OCI-LY7 (cell line): ENCODE measurements around the gene CCDC83. TPM values are rescaled to one million over a fixed set of nuclear protein-coding genes. Genes with fewer than 3 reads are reported as not detected.
"Not testable (repeated sequence)": the region's sequence is repeated elsewhere in the genome, so short reads cannot be mapped to it uniquely, and the experiment has no call there.

Source experiments
- BruUV-seq: library from RNA; stranded (reverse); fragments of 400-500 nt; replicated peaks from 2 replicates; lab custom pipeline; 2021; lab: Mats Ljungman, UMichigan
- CTCF ChIA-PET: fragments of 300-600 bp; sonication (Branson Sonifier 250); formaldehyde crosslinking; loops from one replicate; lab custom pipeline; 2022; ENCODE audit warnings: antibody characterized with exemption; ENCODE audit not compliant: unreplicated experiment; lab: Charles Lee
- POLR2A ChIA-PET: fragments of 300-600 bp; sonication (Branson Sonifier 250); formaldehyde crosslinking; loops from one replicate; lab custom pipeline; 2022; ENCODE audit warnings: antibody characterized with exemption; lab: Charles Lee
- DNase-seq: peaks from one replicate; pipeline ENCODE4 v3.0.0-alpha.2; 2015; ENCODE audit warnings: low spot score
- H2AFZ ChIP-seq: fragments of 200-600 bp; sonication (generic), shearing (Covaris generic); 2 replicates; pipeline ENCODE4 v1.6.1; 2014; ENCODE audit warnings: mild to moderate bottlenecking, antibody characterized with exemption, low read length, moderate library complexity
- H3K27ac ChIP-seq: fragments of 200-600 bp; sonication (generic); 2 replicates; pipeline ENCODE4 v1.5.1; 2014; ENCODE audit warnings: mixed run types, low read depth, mild to moderate bottlenecking, moderate library complexity, low read length, inconsistent platforms; ENCODE audit not compliant: poor library complexity, severe bottlenecking
- H3K36me3 ChIP-seq: fragments of 200-600 bp; sonication (generic); 2 replicates; pipeline ENCODE4 v1.6.1; 2014; ENCODE audit warnings: mild to moderate bottlenecking, antibody characterized with exemption, low read length, moderate library complexity, mixed read lengths; ENCODE audit not compliant: insufficient read depth
- H3K4me1 ChIP-seq: fragments of 200-600 bp; sonication (generic); 2 replicates; pipeline ENCODE4 v1.5.1; 2014; ENCODE audit warnings: mild to moderate bottlenecking, low read length; ENCODE audit not compliant: insufficient read depth, poor library complexity, severe bottlenecking
- H3K4me2 ChIP-seq: fragments of 200-600 bp; sonication (generic); 2 replicates; pipeline ENCODE4 v1.6.1; 2014; ENCODE audit warnings: mild to moderate bottlenecking, low read length
- H3K4me3 ChIP-seq: fragments of 200-600 bp; sonication (generic); 2 replicates; pipeline ENCODE4 v1.5.1; 2014; ENCODE audit warnings: mild to moderate bottlenecking, low read depth, low read length; ENCODE audit not compliant: poor library complexity, severe bottlenecking
- H3K79me2 ChIP-seq: fragments of 200-600 bp; sonication (generic); 2 replicates; pipeline ENCODE4 v1.6.1; 2016; ENCODE audit warnings: low read depth, mild to moderate bottlenecking, low read length, moderate library complexity, mixed read lengths; ENCODE audit not compliant: insufficient read depth
- H3K9me2 ChIP-seq: fragments of 200-600 bp; sonication (generic); 2 replicates; pipeline ENCODE4 v1.6.1; 2016; ENCODE audit warnings: mild to moderate bottlenecking, low read length, mixed read lengths; ENCODE audit not compliant: insufficient read depth
- H3K9me3 ChIP-seq: fragments of 200-600 bp; sonication (generic); 2 replicates; pipeline ENCODE4 v1.6.1; 2014; ENCODE audit warnings: mild to moderate bottlenecking, mixed run types, low read length, mixed read lengths
- H4K20me1 ChIP-seq: fragments of 200-600 bp; sonication (generic); 2 replicates; pipeline ENCODE4 v1.6.1; 2014; ENCODE audit warnings: mild to moderate bottlenecking, antibody characterized with exemption, low read length, moderate library complexity, mixed read lengths; ENCODE audit not compliant: insufficient read depth
- EZH2phosphoT487 ChIP-seq: fragments of 200-600 bp; sonication (generic); IDR thresholded peaks from 2 replicates; pipeline ENCODE4 v1.6.1; 2018; ENCODE audit warnings: low read depth, borderline replicate concordance, mild to moderate bottlenecking, mixed run types, antibody characterized with exemption, low read length, moderate library complexity, mixed read lengths
- intact Hi-C: fragments of 100-400 bp; cut with micrococcal nuclease; formaldehyde crosslinking; loops from one replicate; pipeline ENCODE4 v1.10.0; 2022; ENCODE audit not compliant: unreplicated experiment
- total RNA-seq, 2 experiments: library from RNA; depleted of rRNA in 1 of 2; stranded (reverse); fragments of >200 nt in 1 of 2; shearing (Covaris generic) in 1 of 2; gene quantifications; 2 replicates each; pipeline ENCODE4 v1.2.3, GENCODE V29; 2014 to 2022
- TF ChIP-seq, protein P1 (sequence below): fragments of 200-600 bp; sonication (generic); conservative IDR thresholded peaks from 2 replicates; pipeline ENCODE4 v1.5.1; 2014; ENCODE audit warnings: mild to moderate bottlenecking, antibody characterized with exemption, low read length, moderate library complexity, mixed read lengths

CCDC83 gene
- total RNA-seq, 2 experiments from 2014 or later: not detected

GRCh38 chr11:85847436-85847835 lies 7.7 kb upstream of the CCDC83 start:
- Histone ChIP-seq H3K9me2 (no peaks in the 10 kb centered on the region; the same call in 1 of the 2 replicates), H2AFZ (no peak overlapping the region), H4K20me1 (no peaks in the 10 kb centered on the region), H3K27ac (no peak overlapping the region), H3K4me2 (no peak overlapping the region), H3K36me3 (no peaks in the 10 kb centered on the region), H3K9me3 (no peaks in the 10 kb centered on the region), H3K4me3 (no peak overlapping the region), H3K4me1 (no peaks in the 10 kb centered on the region), H3K79me2 (no peaks in the 10 kb centered on the region)
- DNase-seq: no peak
- TF ChIP-seq, protein P1, sequence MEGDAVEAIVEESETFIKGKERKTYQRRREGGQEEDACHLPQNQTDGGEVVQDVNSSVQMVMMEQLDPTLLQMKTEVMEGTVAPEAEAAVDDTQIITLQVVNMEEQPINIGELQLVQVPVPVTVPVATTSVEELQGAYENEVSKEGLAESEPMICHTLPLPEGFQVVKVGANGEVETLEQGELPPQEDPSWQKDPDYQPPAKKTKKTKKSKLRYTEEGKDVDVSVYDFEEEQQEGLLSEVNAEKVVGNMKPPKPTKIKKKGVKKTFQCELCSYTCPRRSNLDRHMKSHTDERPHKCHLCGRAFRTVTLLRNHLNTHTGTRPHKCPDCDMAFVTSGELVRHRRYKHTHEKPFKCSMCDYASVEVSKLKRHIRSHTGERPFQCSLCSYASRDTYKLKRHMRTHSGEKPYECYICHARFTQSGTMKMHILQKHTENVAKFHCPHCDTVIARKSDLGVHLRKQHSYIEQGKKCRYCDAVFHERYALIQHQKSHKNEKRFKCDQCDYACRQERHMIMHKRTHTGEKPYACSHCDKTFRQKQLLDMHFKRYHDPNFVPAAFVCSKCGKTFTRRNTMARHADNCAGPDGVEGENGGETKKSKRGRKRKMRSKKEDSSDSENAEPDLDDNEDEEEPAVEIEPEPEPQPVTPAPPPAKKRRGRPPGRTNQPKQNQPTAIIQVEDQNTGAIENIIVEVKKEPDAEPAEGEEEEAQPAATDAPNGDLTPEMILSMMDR: no peak
- TF ChIP-seq EZH2phosphoT487: no peak
- POLR2A ChIA-PET: interaction anchor here (0.6 to 1.0 kb wide), 3 partner anchors 18 to 1600 kb away, joined by 3 to 4 read pairs (median 3); no protein-coding TSS in a partner anchor
- BruUV-seq: no TSS peak
- CTCF ChIA-PET: no interaction called here
- intact Hi-C loops: no loop called here

GRCh38 chr11:85848006-85848405 lies 7.2 kb upstream of the CCDC83 start:
- Histone ChIP-seq H3K4me1 (no peaks in the 10 kb centered on the region), H3K4me2 (no peak overlapping the region), H3K27ac (no peak overlapping the region), H3K4me3 (no peak overlapping the region), H2AFZ (no peak overlapping the region), H3K9me3 (no peaks in the 10 kb centered on the region), H3K36me3 (no peaks in the 10 kb centered on the region), H3K79me2 (no peaks in the 10 kb centered on the region), H4K20me1 (no peaks in the 10 kb centered on the region), H3K9me2 (no peaks in the 10 kb centered on the region; the same call in 1 of the 2 replicates)
- intact Hi-C loops: no loop called here
- no TSS peak for BruUV-seq
- CTCF ChIA-PET: no interaction called here
- POLR2A ChIA-PET: interaction anchor here (0.6 kb wide), 1 partner anchor 106 kb away, joined by 3 read pairs; no protein-coding TSS in a partner anchor
- no peak for DNase-seq
- no peak for TF ChIP-seq EZH2phosphoT487
- TF ChIP-seq, protein P1: no peak

DNA sequence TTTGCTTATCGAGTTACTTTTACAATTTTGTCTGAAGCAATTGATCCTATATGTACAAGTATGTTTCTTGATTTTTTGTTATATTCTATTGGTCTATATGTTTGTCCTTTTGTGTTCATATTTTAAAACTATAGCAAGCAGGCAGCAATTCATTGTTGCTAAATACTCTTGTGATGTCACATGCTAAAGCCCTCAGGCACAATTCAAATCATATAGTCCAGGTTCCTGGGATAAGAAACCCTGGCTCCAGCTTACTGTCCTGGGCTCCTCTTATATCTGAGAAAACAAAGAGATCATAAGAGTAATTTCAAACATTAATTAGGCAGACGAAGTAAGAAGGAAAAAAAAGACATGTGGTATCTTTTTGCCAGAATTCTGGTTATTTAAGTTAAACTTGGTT lies 6.6 kb upstream of the CCDC83 start:
- intact Hi-C loops: no loop called here
- Histone ChIP-seq H3K9me2 (no peaks in the 10 kb centered on the region; the same call in 1 of the 2 replicates), H3K4me3 (no peak overlapping the region), H3K27ac (no peak overlapping the region), H3K79me2 (no peaks in the 10 kb centered on the region), H2AFZ (no peak overlapping the region), H4K20me1 (no peaks in the 10 kb centered on the region), H3K36me3 (no peaks in the 10 kb centered on the region), H3K9me3 (no peaks in the 10 kb centered on the region), H3K4me1 (no peaks in the 10 kb centered on the region), H3K4me2 (no peak overlapping the region)
- CTCF ChIA-PET: no interaction called here
- no peak for TF ChIP-seq EZH2phosphoT487
- TF ChIP-seq, protein P1: no peak
- no TSS peak for BruUV-seq
- no peak for DNase-seq
- POLR2A ChIA-PET: no interaction called here

GRCh38 chr11:85852754-85853153 lies 2.4 kb upstream of the CCDC83 start:
- intact Hi-C loops: loop anchor here (10.0 kb wide), 1 partner anchor 752 kb away; no protein-coding TSS in a partner anchor
- DNase-seq, H4K20me1 ChIP-seq, H3K9me3 ChIP-seq, H3K4me3 ChIP-seq, H3K9me2 ChIP-seq, H3K27ac ChIP-seq, H3K36me3 ChIP-seq, H3K4me1 ChIP-seq, BruUV-seq, H3K4me2 ChIP-seq, CTCF ChIA-PET, H2AFZ ChIP-seq, H3K79me2 ChIP-seq: not testable (repeated sequence)
- POLR2A ChIA-PET: interaction anchor here (0.7 kb wide), 1 partner anchor 234 kb away, joined by 3 read pairs; no protein-coding TSS in a partner anchor
